Measurements from ENCODE around the gene MTMR2.

MTMR2 gene

DNA sequence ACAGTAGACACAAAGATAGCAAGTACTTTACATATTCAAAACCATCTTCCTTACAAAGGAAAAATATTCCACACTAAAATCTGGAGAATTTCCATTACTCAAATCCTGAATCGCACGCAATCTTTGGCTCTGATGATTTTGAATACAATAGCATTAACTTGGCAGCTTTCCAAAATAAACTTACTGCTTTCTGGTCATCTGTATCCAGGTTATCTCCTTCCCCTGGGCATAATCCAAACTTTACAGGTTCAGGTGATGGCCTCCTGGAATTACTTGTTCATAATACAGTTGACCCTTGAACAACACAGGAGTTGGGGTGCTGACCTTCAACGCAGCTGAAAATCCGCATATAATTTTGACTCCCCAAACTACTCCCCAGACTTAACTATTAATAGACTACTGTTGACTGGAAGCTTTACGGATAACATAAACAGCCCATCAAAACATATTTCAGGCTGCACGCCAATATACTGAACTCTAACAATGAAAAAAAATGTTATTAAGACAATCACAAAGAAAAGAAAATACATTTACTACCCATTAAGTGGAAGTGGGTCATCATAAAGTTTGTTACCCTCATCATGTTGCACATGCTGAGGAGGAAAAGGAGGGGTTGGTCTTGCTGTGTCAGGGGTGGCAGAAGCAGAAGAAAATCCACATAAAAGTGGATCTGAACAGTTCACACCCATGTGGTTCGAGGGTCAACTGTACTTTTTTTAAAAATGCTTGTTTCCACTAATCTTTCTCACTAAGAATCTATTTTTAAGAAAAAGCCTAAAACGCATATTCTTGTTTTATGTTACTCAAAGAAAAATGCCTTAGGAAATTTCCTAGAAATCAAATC, 6.5 kb downstream of the MTMR2 start:
- DNase-seq: no peak

DNA sequence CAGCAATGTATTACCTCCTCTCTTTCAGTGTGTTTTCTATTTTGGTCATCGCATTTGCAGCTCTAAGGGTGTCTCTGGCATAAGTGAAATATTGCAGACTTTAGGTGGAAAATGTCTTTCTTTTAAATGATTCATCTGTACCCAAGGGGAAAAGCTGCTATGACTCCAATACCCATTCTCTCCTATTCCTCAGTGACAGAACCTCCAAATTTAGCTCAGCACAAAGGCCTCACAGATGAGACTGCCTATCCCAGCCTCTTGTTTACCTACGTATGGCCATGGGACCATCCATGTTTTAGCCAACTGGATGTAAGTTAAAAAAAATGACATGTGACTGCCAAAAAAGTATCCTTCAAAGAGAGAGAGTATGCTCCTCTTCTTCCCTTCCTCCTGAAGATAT, 7.9 kb downstream of the MTMR2 start:
- no peak for DNase-seq

- DNase-seq: no peak
These were observed 8.9 kb downstream of the MTMR2 start for GRCh38 chr11:95915051-95915450.

DNA sequence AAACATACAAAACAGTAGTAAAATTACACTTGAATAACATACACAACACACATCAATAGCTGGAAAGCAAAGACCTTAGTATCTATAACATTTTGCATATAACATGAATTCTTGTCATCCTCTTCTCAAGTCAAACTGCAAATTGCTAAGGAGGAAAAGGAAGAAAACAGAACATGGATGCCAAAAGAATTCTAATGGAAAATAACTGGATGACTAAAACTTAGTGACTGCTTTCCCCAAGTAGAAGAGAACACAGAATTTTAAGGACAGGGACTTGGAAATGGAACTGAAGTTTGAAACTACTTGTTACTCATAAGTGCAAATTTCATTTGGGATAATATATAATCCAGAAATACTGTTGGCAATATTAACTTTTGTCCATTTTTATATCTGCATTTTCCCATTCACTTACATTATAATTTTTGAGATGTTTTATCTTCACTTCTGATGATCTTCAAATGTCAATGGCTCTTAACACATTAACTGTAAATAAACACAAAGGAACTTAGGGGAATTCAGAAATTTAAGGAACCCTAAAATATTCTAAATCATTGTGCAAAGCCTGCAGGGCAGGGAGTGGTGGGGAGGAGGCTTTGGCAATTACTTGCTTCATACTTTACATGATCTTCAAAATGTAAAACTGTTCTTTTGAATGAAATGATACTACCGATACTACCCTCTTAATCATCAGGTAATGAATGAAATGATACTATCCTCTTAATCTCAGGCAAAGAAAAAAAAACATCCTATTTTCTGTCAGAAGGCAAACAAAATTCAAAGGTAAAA, 9.9 kb downstream of the MTMR2 start:
- no peak for DNase-seq

DNA sequence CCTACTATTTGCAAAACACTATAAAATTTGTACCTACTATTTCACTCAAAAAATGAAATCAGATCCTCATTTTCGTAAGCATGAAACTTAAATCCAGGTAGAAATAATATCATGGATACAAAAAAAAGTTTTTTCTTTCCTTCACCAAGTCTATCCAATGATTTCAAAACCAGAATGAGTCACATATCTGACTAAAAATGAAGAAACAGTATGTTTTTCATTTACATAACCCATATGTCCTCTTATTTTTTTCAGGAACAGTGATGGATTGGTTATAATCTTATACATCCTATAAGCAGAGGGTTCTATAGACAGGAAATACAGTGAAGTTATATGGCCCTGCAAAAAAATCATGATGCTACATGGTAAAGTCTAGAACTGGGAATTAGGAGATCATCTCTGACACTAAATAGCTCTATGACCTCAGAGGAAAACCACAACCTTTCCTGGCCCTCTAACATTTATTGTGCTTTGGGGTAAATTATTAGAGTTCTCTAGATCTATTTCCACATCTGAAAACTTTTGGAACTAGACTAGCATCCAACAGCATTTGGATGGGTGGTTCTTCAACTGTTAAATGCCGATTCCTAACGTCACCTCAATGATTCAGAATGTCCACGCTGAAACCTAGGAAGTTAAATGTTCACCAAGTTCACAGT, 10.9 kb downstream of the MTMR2 start:
- DNase-seq: no peak

DNA sequence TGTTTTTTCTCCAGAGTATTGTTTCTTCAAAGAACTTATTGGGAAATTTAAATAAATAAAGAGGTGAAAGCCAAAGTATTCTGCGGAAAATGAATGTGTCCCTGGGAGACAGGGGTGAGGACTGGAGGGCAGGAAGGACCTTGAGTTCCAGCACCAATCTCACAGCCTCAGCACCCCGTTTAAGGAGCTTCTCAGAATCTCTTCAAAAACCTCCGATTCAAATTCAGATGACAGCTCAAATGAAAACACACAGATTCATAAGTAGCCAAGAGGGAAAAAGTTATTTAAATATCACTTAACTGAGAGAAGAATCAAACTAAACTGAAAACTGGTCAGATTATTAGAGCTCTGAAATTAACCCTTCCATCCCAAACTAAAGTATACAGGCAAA, 12.5 kb downstream of the MTMR2 start:
- no peak for DNase-seq

GRCh38 chr11:95910638-95911368, 13.1 kb downstream of the MTMR2 start:
- DNase-seq: no peak

GRCh38 chr11:95908826-95909225, 15.1 kb downstream of the MTMR2 start:
- DNase-seq: no peak

DNA sequence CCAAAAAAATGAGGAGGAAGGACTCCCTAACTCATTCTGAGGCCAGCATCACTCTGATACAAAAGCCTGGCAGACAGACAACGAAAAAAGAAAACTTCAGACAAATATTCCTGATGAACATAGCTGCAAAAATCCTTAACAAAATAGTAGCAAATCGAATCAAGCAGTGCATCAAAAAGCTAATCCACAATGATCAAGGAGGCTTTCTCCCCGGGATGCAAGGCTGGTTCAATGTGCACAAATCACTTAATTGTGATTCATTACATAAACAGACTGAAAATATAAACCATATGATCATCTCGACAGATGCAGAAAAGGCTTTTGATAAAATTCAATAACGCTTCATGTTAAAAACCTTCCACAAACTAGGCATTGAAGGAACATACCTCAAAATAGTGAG, 16.4 kb downstream of the MTMR2 start:
- no peak for DNase-seq

DNA sequence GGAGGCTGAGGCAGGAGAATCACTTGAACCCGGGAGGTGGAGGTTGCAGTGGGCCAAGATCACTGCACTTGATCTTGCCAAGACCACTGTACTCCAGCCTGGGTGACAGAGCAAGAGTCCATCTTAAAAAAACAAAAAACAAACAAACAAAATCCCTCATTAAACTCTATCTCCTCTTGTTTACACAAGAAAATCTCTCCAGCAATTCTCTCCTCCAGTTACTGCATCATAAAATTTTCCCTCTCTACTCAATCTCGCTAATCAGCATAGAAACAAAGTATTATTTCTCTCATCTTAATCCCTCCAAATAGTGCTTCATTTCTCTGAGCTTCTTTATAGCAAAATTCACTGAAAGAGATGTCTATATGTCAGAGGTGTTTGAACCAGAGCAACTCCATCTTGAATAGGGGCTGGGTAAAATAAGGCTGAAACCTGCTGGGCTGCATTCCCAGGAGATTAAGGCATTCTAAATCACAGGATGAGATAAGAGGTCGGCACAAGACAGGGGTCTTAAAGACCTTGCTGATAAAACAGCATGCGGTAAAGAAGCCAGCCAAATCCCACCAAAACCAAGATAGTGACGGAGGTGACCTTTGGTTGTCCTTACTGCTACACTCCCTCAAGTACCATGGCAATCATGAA, 19.8 kb downstream of the MTMR2 start:
- DNase-seq: no peak

- DNase-seq: no peak
These were observed 25.1 kb downstream of the MTMR2 start for GRCh38 chr11:95898782-95899181.

- no peak for DNase-seq
These were observed 26.2 kb downstream of the MTMR2 start for GRCh38 chr11:95897731-95898130.

DNA sequence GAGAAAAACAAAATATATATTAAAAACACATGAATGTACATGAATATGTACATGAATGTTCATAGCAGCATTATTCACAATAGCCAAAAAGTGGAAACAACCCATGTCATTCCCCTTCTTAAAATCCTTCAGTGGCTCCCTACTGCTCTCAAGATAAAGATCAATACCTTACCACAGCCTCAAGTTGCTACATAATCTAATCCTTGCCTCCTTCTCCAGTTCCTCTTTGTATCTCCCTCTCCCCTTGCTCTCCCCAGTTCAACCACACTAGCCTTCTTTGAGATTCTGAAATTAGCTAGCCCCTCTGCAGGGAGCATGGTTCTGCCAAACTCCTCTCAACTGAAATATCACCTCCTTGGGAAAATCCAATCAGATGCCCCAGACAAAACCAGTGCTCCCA, 28.1 kb downstream of the MTMR2 start:
- DNase-seq: no peak

DNA sequence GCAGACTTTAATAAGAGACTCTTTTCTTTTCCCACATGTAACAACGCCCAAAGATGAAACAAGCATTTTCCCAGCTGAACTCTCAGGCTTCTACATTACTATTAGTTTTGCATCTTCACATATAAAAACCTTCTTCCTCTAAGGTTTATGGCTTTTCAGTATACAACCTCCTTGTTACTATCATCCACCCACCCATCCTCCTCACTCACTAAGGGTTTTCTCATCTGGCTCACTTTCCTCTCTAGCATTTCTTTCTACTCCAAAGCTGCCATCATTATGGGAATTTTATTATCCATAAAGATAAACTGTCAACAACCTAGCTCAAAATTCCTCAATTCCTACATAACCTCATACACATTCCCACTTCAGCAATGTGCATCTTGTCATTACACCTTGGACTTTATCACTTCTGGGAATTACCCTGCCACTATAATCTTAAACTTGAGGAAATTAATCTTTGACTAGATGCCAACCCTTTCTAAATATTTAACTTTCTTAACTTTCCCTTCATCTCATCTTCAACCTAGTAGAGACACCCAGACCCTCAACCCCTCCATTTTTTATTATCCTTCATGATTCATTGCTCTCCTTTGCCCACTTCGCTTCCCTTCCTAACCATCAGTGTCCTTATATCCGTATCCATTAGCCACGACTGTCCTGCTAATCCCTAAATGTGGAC, 30.9 kb downstream of the MTMR2 start:
- DNase-seq: no peak

GRCh38 chr11:95892492-95892891, 31.4 kb downstream of the MTMR2 start:
- DNase-seq: no peak

DNA sequence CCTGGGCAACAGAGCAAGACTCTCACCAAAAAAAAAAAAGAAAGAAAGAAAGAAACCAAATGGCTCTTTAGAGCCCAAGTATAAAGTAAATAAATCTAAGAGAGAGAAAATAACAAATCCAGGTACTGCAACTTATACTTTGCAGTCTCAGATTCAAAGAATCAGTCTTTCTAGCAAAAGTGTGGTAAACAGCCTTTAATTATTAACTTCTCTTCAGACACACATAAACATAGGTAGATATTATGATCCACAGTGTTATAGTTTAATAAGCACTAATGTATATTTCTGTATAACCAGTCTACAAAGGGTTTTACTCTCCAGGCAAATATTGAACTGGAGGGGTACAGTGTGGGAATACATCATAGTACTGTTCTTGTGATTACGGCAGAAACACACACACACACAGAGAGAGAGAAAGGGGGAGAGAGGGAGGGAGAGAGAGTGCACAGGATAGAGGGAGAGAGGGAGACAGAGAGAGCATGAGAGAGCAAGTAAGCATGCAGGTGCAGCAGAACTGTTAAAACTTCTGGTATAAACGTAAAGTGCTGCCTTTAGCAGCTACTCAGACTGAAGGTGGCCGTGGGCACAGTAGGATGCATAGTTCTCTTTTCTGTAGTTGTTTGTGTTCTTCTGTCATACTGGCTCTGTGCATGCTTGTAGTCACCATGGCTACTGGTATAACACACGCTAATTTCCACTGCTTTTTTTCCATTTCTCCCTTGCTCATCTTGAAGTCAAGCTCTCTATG, 32.3 kb downstream of the MTMR2 start:
- no peak for DNase-seq

- no peak for DNase-seq
These were observed 35.1 kb downstream of the MTMR2 start for GRCh38 chr11:95888852-95889251.

- no peak for DNase-seq
These were observed 35.5 kb downstream of the MTMR2 start for GRCh38 chr11:95888439-95888838.

GRCh38 chr11:95886462-95886861, 37.4 kb downstream of the MTMR2 start:
- DNase-seq: no peak

DNA sequence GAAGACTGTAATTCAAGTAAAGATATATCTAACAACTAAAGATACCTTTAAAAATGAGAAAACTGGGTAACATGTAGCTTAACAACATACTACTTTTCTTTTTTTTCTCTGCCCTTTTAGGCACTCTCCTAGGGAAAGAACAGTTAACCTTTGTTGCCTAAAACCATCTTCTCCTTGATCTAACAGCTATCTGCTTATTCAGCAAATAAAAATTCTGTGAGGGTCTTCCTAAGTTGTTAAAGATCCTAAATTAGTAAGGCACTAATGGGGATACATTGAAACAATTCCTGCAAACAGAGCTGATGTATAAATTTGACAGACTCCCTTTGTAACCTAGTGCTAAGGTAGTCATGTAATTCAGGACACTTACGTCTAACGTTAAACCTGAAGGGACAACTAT, 39.1 kb downstream of the MTMR2 start:
- no peak for DNase-seq

DNA sequence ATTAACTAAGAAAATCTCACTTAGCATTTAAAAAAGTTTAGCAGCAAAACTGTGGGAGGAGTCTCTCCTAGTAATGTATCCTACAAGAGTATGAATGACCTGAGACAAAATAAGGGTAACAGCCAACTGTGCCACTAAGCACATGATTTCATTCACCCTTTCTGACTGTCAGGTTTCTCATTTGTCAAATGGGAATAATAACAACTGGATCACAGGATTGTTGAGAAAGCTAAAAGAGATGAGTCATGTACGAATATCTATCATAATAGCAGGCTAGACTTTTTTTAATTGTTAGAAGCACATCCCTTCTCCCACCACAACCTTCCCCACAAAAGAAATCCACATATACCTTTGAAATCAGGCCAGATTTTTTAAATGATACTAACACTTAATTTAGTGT, 39.5 kb downstream of the MTMR2 start:
- no peak for DNase-seq
